K562 (cell line): ENCODE data around the gene NRAP. TPM values are rescaled to one million over a fixed set of nuclear protein-coding genes. Genes with fewer than 3 reads are reported as not detected.

Experiments used
- ATAC-seq: fragments of 200-7000 bp; cut with Tn5 transposase; 3 replicates; pipeline ENCODE4 v1.9.1; 2020; ENCODE audit warnings: moderate library complexity
- BruUV-seq: library from RNA; stranded (reverse); fragments of 400-500 nt; replicated peaks from 2 replicates; lab custom pipeline; 2021; lab: Mats Ljungman, UMichigan
- CTCF ChIA-PET: fragments of 300-600 bp; formaldehyde crosslinking; extraction: SDS; loops from one replicate; lab custom pipeline; 2021; ENCODE audit warnings: low intra/inter-chr PET ratio; lab: Yijun Ruan, JAX
- POLR2A ChIA-PET: fragments of 300-600, 350-650 bp; sonication (Branson Sonifier 250); formaldehyde crosslinking; extraction: SDS; loops from one replicate; lab custom pipeline; 2021; ENCODE audit warnings: antibody characterized with exemption, inconsistent platforms; lab: Yijun Ruan, JAX
- DNase-seq, 4 experiments: peaks; one replicate each; pipeline versions ENCODE4 v3.0.0 to v3.0.0-alpha.2; 2011 to 2018; ENCODE audit warnings: low spot score in 3 of 4, mixed read lengths in 3 of 4; ENCODE audit errors: extremely low read depth in 1 of 4
- FAIRE-seq: peaks from 2 replicates; lab custom pipeline; 2011; peaks lifted over from hg19 to GRCh38; lab: Jason Lieb, UNC
- H2AFZ ChIP-seq: 2 replicates; pipeline ENCODE4 v1.6.0; 2011; ENCODE audit warnings: low read depth, low read length, control low read depth, inconsistent platforms
- H3K27ac ChIP-seq: fragments of 200-600 bp; 3 replicates; pipeline ENCODE4 v1.8.0; 2011; ENCODE audit warnings: low read depth, mild to moderate bottlenecking, control low read depth, inconsistent platforms, low read length, moderate library complexity, mixed read lengths; ENCODE audit errors: extremely low read depth
- H3K27me3 ChIP-seq, 2 experiments: fragments of 300-600 bp in 1 of 2; 2 replicates in 1 of 2; 3 replicates in 1 of 2; pipeline versions ENCODE4 v1.6.0 to v1.8.0; 2011; ENCODE audit warnings: inconsistent platforms in 2 of 2, low read length in 2 of 2, mild to moderate bottlenecking in 1 of 2, mixed read lengths in 1 of 2, moderate library complexity in 1 of 2; ENCODE audit not compliant: control insufficient read depth in 2 of 2, insufficient read depth in 2 of 2
- H3K36me3 ChIP-seq: fragments of 300-600 bp; 3 replicates; pipeline ENCODE4 v1.8.0; 2011; ENCODE audit warnings: mild to moderate bottlenecking, low read length, inconsistent platforms; ENCODE audit not compliant: control insufficient read depth, insufficient read depth
- H3K4me1 ChIP-seq, 2 experiments: fragments of 200-600 bp in 1 of 2; replicated peaks in 1 of 2; 2 replicates in 1 of 2; 3 replicates in 1 of 2; pipeline versions ENCODE4 v1.5.1 to v1.8.0; 2011; ENCODE audit warnings: inconsistent platforms in 2 of 2, low read length in 2 of 2, mild to moderate bottlenecking in 1 of 2, mixed read lengths in 1 of 2, moderate library complexity in 1 of 2; ENCODE audit not compliant: control insufficient read depth in 2 of 2, insufficient read depth in 2 of 2
- H3K4me2 ChIP-seq: 2 replicates; pipeline ENCODE4 v1.6.1; 2011; ENCODE audit warnings: low read length, control low read depth, inconsistent platforms, mixed read lengths; ENCODE audit not compliant: insufficient read depth
- H3K4me3 ChIP-seq: fragments of 200-600 bp; sonication (generic), shearing (Covaris generic); 2 replicates; pipeline ENCODE4 v1.5.1; 2016; ENCODE audit warnings: control low read depth, inconsistent platforms
- H3K79me2 ChIP-seq: fragments of 200-600 bp; 3 replicates; pipeline ENCODE4 v1.8.0; 2011; ENCODE audit warnings: low read length, inconsistent platforms; ENCODE audit not compliant: control insufficient read depth, insufficient read depth
- H3K9ac ChIP-seq, 2 experiments: 2 replicates each; pipeline versions ENCODE4 v1.6.0 to v1.6.1; 2011; ENCODE audit warnings: low read depth in 2 of 2, low read length in 2 of 2, control low read depth in 1 of 2, inconsistent platforms in 1 of 2, mild to moderate bottlenecking in 1 of 2, mixed read lengths in 1 of 2; ENCODE audit not compliant: insufficient read depth in 1 of 2
- H3K9me1 ChIP-seq: one replicate; pipeline ENCODE4 v1.6.0; 2011; ENCODE audit warnings: inconsistent platforms, mild to moderate bottlenecking, low read length, moderate library complexity; ENCODE audit not compliant: control insufficient read depth, insufficient read depth
- H3K9me3 ChIP-seq: replicated peaks from 2 replicates; pipeline ENCODE4 v1.5.1; 2011; ENCODE audit warnings: low read depth, low read length, inconsistent platforms; ENCODE audit not compliant: control insufficient read depth, insufficient read depth
- H4K20me1 ChIP-seq: replicated peaks from 2 replicates; pipeline ENCODE4 v1.6.1; 2011; ENCODE audit warnings: low read length, inconsistent platforms, mixed read lengths; ENCODE audit not compliant: control insufficient read depth, insufficient read depth
- BCOR ChIP-seq: fragments of 450-650 bp; IDR thresholded peaks from 2 replicates; pipeline ENCODE4 v1.6.1; 2016
- BRD9 ChIP-seq: fragments of 450-650 bp; IDR thresholded peaks from 2 replicates; pipeline ENCODE4 v1.6.1; 2018; ENCODE audit warnings: low read depth; ENCODE audit not compliant: partially characterized antibody
- EP300 ChIP-seq: IDR thresholded peaks from 2 replicates; pipeline ENCODE4 v1.6.1; 2012; ENCODE audit warnings: low read length, improper control_type of control experiment
- FIP1L1 ChIP-seq: fragments of 200-400 bp; formaldehyde crosslinking; IDR thresholded peaks from 2 replicates; pipeline ENCODE4 v1.6.1; 2018; ENCODE audit warnings: mild to moderate bottlenecking, low read depth, low read length; ENCODE audit not compliant: poor library complexity, severe bottlenecking
- KLF10 ChIP-seq: fragments of 250-450 bp; sonication (Bioruptor Pico); IDR thresholded peaks from 2 replicates; pipeline ENCODE4 v1.6.1; 2021; ENCODE audit warnings: matching md5 sums
- RB1 ChIP-seq: fragments of 450-650 bp; IDR thresholded peaks from 2 replicates; pipeline ENCODE4 v1.6.1; 2017; ENCODE audit warnings: low read depth, mild to moderate bottlenecking
- RFX7 ChIP-seq: fragments of 250-450 bp; sonication (Bioruptor Pico); IDR thresholded peaks from 2 replicates; pipeline ENCODE4 v1.5.1; 2021; ENCODE audit warnings: mild to moderate bottlenecking
- RHOXF2B ChIP-seq: fragments of 250-450 bp; sonication (Bioruptor Pico); conservative IDR thresholded peaks from 2 replicates; pipeline ENCODE4 v1.5.1; 2021
- ZKSCAN1 ChIP-seq: fragments of 150-350 bp; IDR thresholded peaks from 2 replicates; pipeline ENCODE4 v1.6.1; 2016; ENCODE audit warnings: low read depth, low read length
- ZNF263 ChIP-seq: sonication (generic); formaldehyde crosslinking; IDR thresholded peaks from 2 replicates; pipeline ENCODE4 v1.8.0; 2022; ENCODE audit warnings: mild to moderate bottlenecking, missing genetic modification reagents, borderline replicate concordance
- ZNF444 ChIP-seq: fragments of 250-450 bp; sonication (Bioruptor Pico); IDR thresholded peaks from 2 replicates; pipeline ENCODE4 v1.4.0; 2020; ENCODE audit warnings: mild to moderate bottlenecking, moderate library complexity
- WGBS: fragments of 100-300 bp; shearing (Covaris generic); methylation state at CpG from one replicate; pipeline ENCODE4 v1.1.6; 2016; ENCODE audit warnings: low coverage, mixed read lengths; ENCODE audit not compliant: insufficient coverage; ENCODE audit errors: missing lambda C conversion rate; 5-methylcytosine and 5-hydroxymethylcytosine counted together
- in situ Hi-C: fragments of 300-500 bp; cut with MboI; formaldehyde crosslinking; loops from 4 replicates; pipeline ENCODE4 v1.15.0; 2018; ENCODE audit warnings: inconsistent platforms, mixed read lengths
- intact Hi-C: fragments of 100-400 bp; cut with micrococcal nuclease; formaldehyde crosslinking; loops from 2 replicates; pipeline ENCODE4 v1.14.2; 2022
- polyA plus RNA-seq, 8 experiments: library from polyadenylated mRNA; depleted of rRNA in 4 of 8; stranded (reverse) in 5 of 8; unstranded in 3 of 8; fragments of >200 nt; fragmentation: Nextera tagmentation in 2 of 8; fragmentation: Illumina TruSeq in 1 of 8; extraction: Ambion mirVana in 2 of 8; extraction: Trizol in 1 of 8; gene quantifications; 2 replicates each; pipeline versions ENCODE4 v1.2.1 to v1.2.3, GENCODE V29; 2011 to 2014; ENCODE audit warnings: inconsistent platforms in 1 of 8, missing spikeins in 1 of 8
- total RNA-seq, 7 experiments: library from RNA; depleted of rRNA in 6 of 7; stranded (reverse); fragments of >200 nt in 6 of 7; fragmentation: Illumina TruSeq in 2 of 7; extraction: Trizol in 2 of 7; gene quantifications; 2 replicates each; pipeline versions ENCODE4 v1.2.1 to v1.2.3, GENCODE V29; 2011 to 2021; ENCODE audit warnings: low replicate concordance in 1 of 7

The NRAP gene
- total and polyA plus RNA-seq, 9 of the 15 experiments (the other 6 are each of a cell fraction or from before 2014, with no cell fraction given): not detected

- no peak overlapping the region for H3K4me2 ChIP-seq
- no TSS peak for BruUV-seq
- intact Hi-C loops (no loop called here), in situ Hi-C loops (no loop called here)
- CTCF ChIA-PET: no interaction called here
- H3K27ac ChIP-seq: no peak overlapping the region
- H3K36me3 ChIP-seq: no peaks in the 10 kb centered on the region
- no peak for FAIRE-seq
- H3K4me3 ChIP-seq: no peak overlapping the region
- no peak overlapping the region for H2AFZ ChIP-seq
- no peak for DNase-seq
- H4K20me1 ChIP-seq: no peaks in the 10 kb centered on the region
- no peaks in the 10 kb centered on the region for H3K9me3 ChIP-seq
- no peak for ATAC-seq
- no peak for TF ChIP-seq KLF10 (CRISPR knock-in tag)
- no peak for TF ChIP-seq ZNF444 (CRISPR knock-in tag)
- TF ChIP-seq RHOXF2B (CRISPR knock-in tag): no peak
- TF ChIP-seq BCOR: no peak
- TF ChIP-seq ZKSCAN1: no peak
- no peak for TF ChIP-seq FIP1L1
- TF ChIP-seq RB1: no peak
- no peak for TF ChIP-seq ZNF263 (CRISPR knock-in tag)
- no peak for TF ChIP-seq EP300
- TF ChIP-seq RFX7 (CRISPR knock-in tag): no peak
- no peak for TF ChIP-seq BRD9
- H3K79me2 ChIP-seq: no peaks in the 10 kb centered on the region
- POLR2A ChIA-PET: no interaction called here
- no peaks in the 10 kb centered on the region; a peak in 1 of 5 replicates for H3K4me1 ChIP-seq
- H3K27me3 ChIP-seq: peaks cover 0 to 16% of the 10 kb centered on the region in 2 experiments; a peak in 2 of 5 replicates
- H3K9ac ChIP-seq: no peak overlapping the region
- 11% methylated on average over 2 of the region's 2 CpGs for WGBS
- no peaks in the 10 kb centered on the region for H3K9me1 ChIP-seq
These were observed 35.2 kb downstream of the NRAP start for GRCh38 chr10:113628607-113629153.
